Stimulated activated CD8-positive, alpha-beta memory T cell treated with anti-CD3 and anti-CD28 coated beads, Interleukin-12 subunit alpha, Interleukin-12 subunit beta, amount 100 ng/mL, for 4 hours (primary cell): ENCODE measurements around the gene ADGRF4.

ENCODE experiments used
- DNase-seq: peaks from one replicate; pipeline ENCODE4 v3.0.0-alpha.2; 2020; ENCODE audit warnings: low read depth

ADGRF4 gene

GRCh38 chr6:47681201-47681990 is 17.0 kb upstream of the ADGRF4 start:
- DNase-seq: no peak

GRCh38 chr6:47686411-47686810 is 12.0 kb upstream of the ADGRF4 start:
- DNase-seq: no peak

GRCh38 chr6:47687432-47687831 is 10.9 kb upstream of the ADGRF4 start:
- DNase-seq: no peak

GRCh38 chr6:47690214-47690613 is 8.2 kb upstream of the ADGRF4 start:
- no peak for DNase-seq

GRCh38 chr6:47690791-47691190 is 7.6 kb upstream of the ADGRF4 start:
- no peak for DNase-seq

- DNase-seq: no peak
Observed at GRCh38 chr6:47697925-47698324, 455 bp upstream of the ADGRF4 start.

- DNase-seq: no peak
Observed at GRCh38 chr6:47700053-47700452, 1.7 kb downstream of the ADGRF4 start.

GRCh38 chr6:47700596-47700995 is 2.2 kb downstream of the ADGRF4 start:
- no peak for DNase-seq

- no peak for DNase-seq
Observed at GRCh38 chr6:47701363-47701762, 3.0 kb downstream of the ADGRF4 start.

- DNase-seq: no peak
Observed at GRCh38 chr6:47709160-47709559, 10.8 kb downstream of the ADGRF4 start.

- no peak for DNase-seq
Observed at GRCh38 chr6:47710295-47710694, 11.9 kb downstream of the ADGRF4 start.

GRCh38 chr6:47713200-47713599 is 14.8 kb downstream of the ADGRF4 start:
- no peak for DNase-seq

- DNase-seq: no peak
Observed at GRCh38 chr6:47714802-47715201, 16.4 kb downstream of the ADGRF4 start.

GRCh38 chr6:47715782-47716181 is 17.4 kb downstream of the ADGRF4 start:
- no peak for DNase-seq

GRCh38 chr6:47716207-47716606 is 17.8 kb downstream of the ADGRF4 start:
- DNase-seq: no peak

GRCh38 chr6:47718571-47718970 is 20.2 kb downstream of the ADGRF4 start:
- DNase-seq: no peak

GRCh38 chr6:47721189-47721588 is 22.8 kb downstream of the ADGRF4 start:
- DNase-seq: no peak

- DNase-seq: no peak
Observed at GRCh38 chr6:47722194-47722593, 23.8 kb downstream of the ADGRF4 start.

- no peak for DNase-seq
Observed at GRCh38 chr6:47724300-47724699, 25.9 kb downstream of the ADGRF4 start.

- DNase-seq: no peak
Observed at GRCh38 chr6:47727391-47727790, 29.0 kb downstream of the ADGRF4 start.

- no peak for DNase-seq
Observed at GRCh38 chr6:47729019-47729418, 30.6 kb downstream of the ADGRF4 start.

- DNase-seq: no peak
Observed at GRCh38 chr6:47729457-47729856, 31.1 kb downstream of the ADGRF4 start.

GRCh38 chr6:47733879-47734558 is 35.6 kb downstream of the ADGRF4 start:
- DNase-seq: no peak
